Stimulated activated CD4-positive, alpha-beta T cell treated with anti-CD3 and anti-CD28 coated beads, Interleukin-15, amount 100 ng/mL, for 24 hours (primary cell): ENCODE measurements around the gene ATP6V0D1.

Experiments used
- DNase-seq: peaks from one replicate; pipeline ENCODE4 v3.0.0-alpha.2; 2020

The ATP6V0D1 gene

DNA sequence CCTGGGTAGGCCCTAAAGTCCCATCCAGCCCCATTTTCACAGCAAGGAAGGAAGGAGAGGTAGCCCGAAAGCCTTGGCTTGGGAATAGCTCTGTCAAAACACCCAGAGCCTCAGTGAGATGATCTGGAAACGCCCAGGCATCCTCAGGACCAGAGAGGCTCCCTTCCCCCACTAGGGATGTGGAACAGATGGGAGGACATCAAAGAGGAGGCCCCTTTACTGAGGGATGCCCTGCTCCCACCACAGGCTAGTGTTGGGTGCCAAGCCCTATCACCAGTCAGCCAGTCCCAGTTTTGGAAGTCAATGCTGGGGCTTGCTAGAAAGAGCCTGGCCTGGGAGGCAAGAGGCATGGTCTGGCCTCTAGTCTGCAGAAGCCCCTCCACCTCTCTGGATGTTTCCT lies 92.4 kb downstream of the ATP6V0D1 start:
- DNase-seq, result no peak

DNA sequence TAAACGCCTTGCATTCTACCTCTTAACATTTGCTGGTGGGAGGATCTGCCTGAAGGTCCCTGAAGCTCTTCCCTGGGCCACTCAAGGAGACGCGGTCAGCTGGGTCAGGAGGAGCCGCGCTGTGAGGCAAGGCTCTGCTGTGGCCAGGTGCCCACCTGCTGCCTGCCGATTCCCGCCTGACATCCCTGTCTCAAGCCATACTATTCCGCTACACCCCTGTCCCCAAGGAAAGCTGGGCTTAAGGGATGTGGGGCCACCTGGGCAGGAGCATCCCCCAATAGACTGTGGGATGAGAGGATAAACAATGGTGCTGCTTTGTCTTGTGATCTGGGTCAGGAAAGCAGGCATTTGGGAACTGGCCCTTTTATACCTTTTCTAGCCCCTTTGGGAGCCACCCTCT lies 92.8 kb downstream of the ATP6V0D1 start:
- no peak for DNase-seq
